ENCODE results near the gene CYB5R3.

Gene CYB5R3

GRCh38 chr22:42649246-42650099 is at the start of gene CYB5R3:
CYB5R3 (minus strand) TSS chr22:42649392; CDS start chr22:42649315, 77 bp downstream.
- Histone ChIP-seq H3K27ac (ENCODE audit: low read depth, low read length) (peak within 1 kb of the TSS; percentile 95), H3K27me3 (ENCODE audit: control insufficient read depth in 1 of 2, insufficient read depth in 2 of 2, low read length in 2 of 2) (no peaks in the 10 kb centered on the region), H3K4me1 (ENCODE audit: insufficient read depth, low read length) (peaks cover 39% of the 10 kb centered on the region), H3K9me3 (ENCODE audit: low read length) (no peaks in the 10 kb centered on the region), H3K9ac (ENCODE audit: low read length) (peak within 1 kb of the TSS; percentile 49), H3K4me3 (ENCODE audit: low read depth in 1 of 2, low read length in 2 of 2) (peak within 1 kb of the TSS; percentile 84 to 96), H3K36me3 (ENCODE audit: insufficient read depth, low read length) (no peaks in the 10 kb centered on the region)

DNA sequence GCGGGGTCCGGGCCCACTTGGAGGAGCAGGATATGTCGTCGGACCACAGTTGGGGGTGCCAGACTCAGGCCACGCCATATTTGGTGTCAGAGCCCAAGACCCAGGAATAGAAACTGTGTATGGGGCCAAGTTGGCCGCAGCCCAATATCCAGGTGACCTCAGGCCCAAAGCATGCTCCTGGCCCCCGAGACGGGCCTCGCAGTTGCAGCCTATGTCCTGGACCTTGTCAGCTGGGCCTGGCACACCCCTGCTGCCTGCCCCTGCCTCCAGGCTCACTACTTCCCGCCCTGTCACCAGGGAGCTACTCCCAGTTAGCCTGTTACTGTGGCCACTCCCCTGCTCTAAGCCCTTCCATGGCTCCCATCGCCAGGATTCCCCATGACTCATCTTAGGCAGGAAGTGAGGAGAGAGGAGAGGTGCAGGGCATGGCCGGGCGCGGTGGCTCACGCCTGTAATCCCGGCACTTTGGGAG is 48.4 kb upstream of the CYB5R3 start:
- H3K27ac ChIP-seq (ENCODE audit: low read depth, low read length), result peak overlapping the region; percentile 80
- no peak overlapping the region for H3K4me3 ChIP-seq (ENCODE audit: low read depth in 1 of 2, low read length in 2 of 2)
- peaks cover 37% of the 10 kb centered on the region for H3K4me1 ChIP-seq (ENCODE audit: insufficient read depth, low read length)
- no peaks in the 10 kb centered on the region for H3K27me3 ChIP-seq (ENCODE audit: control insufficient read depth in 1 of 2, insufficient read depth in 2 of 2, low read length in 2 of 2)
- no peak overlapping the region for H3K9ac ChIP-seq (ENCODE audit: low read length)
- no peaks in the 10 kb centered on the region for H3K9me3 ChIP-seq (ENCODE audit: low read length)
- peaks cover 16% of the 10 kb centered on the region for H3K36me3 ChIP-seq (ENCODE audit: insufficient read depth, low read length)

DNA sequence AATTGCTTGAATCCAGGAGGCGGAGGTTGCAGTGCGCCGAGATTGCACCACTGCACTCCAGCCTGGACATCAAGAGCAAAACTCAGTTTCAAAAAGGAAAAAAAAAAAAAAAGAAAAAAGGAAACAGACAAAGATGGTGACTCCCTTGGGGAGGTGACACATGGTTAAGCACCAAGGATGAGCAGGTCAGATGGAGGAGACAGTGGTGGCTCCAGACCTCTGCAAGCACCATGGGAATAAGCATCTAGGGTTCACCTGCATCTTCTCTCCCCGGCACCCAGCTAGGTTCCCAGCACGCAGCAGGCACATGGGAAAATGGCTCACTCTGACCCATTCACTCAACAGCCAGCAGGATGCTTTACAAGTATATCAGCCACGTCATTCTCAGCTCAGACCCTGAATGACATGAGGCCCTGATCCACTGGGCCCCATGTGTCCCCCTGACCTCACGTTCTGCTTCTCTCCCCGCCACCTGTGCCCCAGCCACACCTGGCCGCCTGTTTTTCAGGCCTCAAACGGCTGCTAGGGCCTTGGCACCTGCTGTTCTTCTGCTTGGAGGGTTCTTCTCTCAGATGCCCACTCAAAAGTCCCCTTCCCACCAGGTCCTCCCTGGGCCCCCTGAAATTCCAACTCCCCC is 47.3 kb upstream of the CYB5R3 start:
- Histone ChIP-seq H3K4me3 (ENCODE audit: low read depth in 1 of 2, low read length in 2 of 2) (no peak overlapping the region), H3K36me3 (ENCODE audit: insufficient read depth, low read length) (peaks cover 16% of the 10 kb centered on the region), H3K27ac (ENCODE audit: low read depth, low read length) (peak overlapping the region; percentile 80), H3K4me1 (ENCODE audit: insufficient read depth, low read length) (peaks cover 43% of the 10 kb centered on the region), H3K9me3 (ENCODE audit: low read length) (no peaks in the 10 kb centered on the region), H3K9ac (ENCODE audit: low read length) (no peak overlapping the region), H3K27me3 (ENCODE audit: control insufficient read depth in 1 of 2, insufficient read depth in 2 of 2, low read length in 2 of 2) (no peaks in the 10 kb centered on the region)

GRCh38 chr22:42695294-42695693 is 46.1 kb upstream of the CYB5R3 start:
- H3K9ac ChIP-seq (ENCODE audit: low read length), result no peak overlapping the region
- peaks cover 43% of the 10 kb centered on the region for H3K4me1 ChIP-seq (ENCODE audit: insufficient read depth, low read length)
- H3K36me3 ChIP-seq (ENCODE audit: insufficient read depth, low read length), result peaks cover 16% of the 10 kb centered on the region
- H3K27ac ChIP-seq (ENCODE audit: low read depth, low read length), result peak overlapping the region; percentile 52
- no peaks in the 10 kb centered on the region for H3K27me3 ChIP-seq (ENCODE audit: control insufficient read depth in 1 of 2, insufficient read depth in 2 of 2, low read length in 2 of 2)
- H3K4me3 ChIP-seq (ENCODE audit: low read depth in 1 of 2, low read length in 2 of 2), result no peak overlapping the region
- no peaks in the 10 kb centered on the region for H3K9me3 ChIP-seq (ENCODE audit: low read length)

- Histone ChIP-seq H3K9me3 (ENCODE audit: low read length) (no peaks in the 10 kb centered on the region), H3K9ac (ENCODE audit: low read length) (no peak overlapping the region), H3K4me1 (ENCODE audit: insufficient read depth, low read length) (peaks cover 52% of the 10 kb centered on the region), H3K36me3 (ENCODE audit: insufficient read depth, low read length) (peaks cover 20% of the 10 kb centered on the region), H3K27ac (ENCODE audit: low read depth, low read length) (no peak overlapping the region), H3K27me3 (ENCODE audit: control insufficient read depth in 1 of 2, insufficient read depth in 2 of 2, low read length in 2 of 2) (no peaks in the 10 kb centered on the region), H3K4me3 (ENCODE audit: low read depth in 1 of 2, low read length in 2 of 2) (no peak overlapping the region)
Measured at GRCh38 chr22:42693763-42694683, 44.8 kb upstream of the CYB5R3 start.

DNA sequence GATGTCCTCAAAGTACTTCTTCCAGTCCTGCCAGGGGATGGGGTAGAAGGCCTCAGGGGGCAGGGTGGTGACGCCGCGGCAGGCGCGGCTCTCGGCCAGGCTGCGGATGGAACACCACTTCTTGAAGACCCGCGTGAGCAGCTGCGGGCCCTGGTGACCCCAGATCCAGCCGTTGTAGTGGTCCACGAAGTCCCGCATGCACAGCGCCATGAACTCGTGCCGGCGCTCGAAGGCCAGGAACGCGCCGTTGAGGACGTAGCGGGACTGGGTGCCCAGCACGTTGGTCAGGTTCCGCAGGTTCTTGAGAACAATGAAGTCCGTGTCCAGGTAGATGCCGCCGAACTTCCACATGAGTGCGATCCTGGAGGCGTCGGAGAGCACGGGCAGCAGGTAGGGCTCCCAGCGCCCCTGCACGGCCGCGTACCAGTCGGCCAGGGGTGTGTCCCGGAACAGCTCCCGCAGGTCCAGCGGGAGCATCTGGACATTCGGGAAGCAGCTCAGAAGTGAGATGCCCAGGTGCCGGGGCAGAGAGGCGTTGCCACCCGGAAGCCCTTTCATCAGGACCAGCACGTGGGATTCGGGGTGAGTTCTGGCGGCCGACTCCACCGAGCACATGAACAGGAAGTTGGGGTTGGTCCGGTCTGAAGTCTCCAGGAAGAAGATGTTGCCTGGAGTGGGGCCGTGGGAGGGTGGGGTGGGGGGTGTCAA is 44.0 kb upstream of the CYB5R3 start:
- H3K9me3 ChIP-seq (ENCODE audit: low read length), result no peaks in the 10 kb centered on the region
- no peak overlapping the region for H3K9ac ChIP-seq (ENCODE audit: low read length)
- H3K36me3 ChIP-seq (ENCODE audit: insufficient read depth, low read length), result peaks cover 20% of the 10 kb centered on the region
- peaks cover 54% of the 10 kb centered on the region for H3K4me1 ChIP-seq (ENCODE audit: insufficient read depth, low read length)
- no peak overlapping the region for H3K4me3 ChIP-seq (ENCODE audit: low read depth in 1 of 2, low read length in 2 of 2)
- no peak overlapping the region for H3K27ac ChIP-seq (ENCODE audit: low read depth, low read length)
- no peaks in the 10 kb centered on the region for H3K27me3 ChIP-seq (ENCODE audit: control insufficient read depth in 1 of 2, insufficient read depth in 2 of 2, low read length in 2 of 2)

- peaks cover 20% of the 10 kb centered on the region for H3K36me3 ChIP-seq (ENCODE audit: insufficient read depth, low read length)
- peak overlapping the region; percentile 19 for H3K27ac ChIP-seq (ENCODE audit: low read depth, low read length)
- H3K4me3 ChIP-seq (ENCODE audit: low read depth in 1 of 2, low read length in 2 of 2), result no peak overlapping the region
- no peaks in the 10 kb centered on the region for H3K9me3 ChIP-seq (ENCODE audit: low read length)
- H3K27me3 ChIP-seq (ENCODE audit: control insufficient read depth in 1 of 2, insufficient read depth in 2 of 2, low read length in 2 of 2), result no peaks in the 10 kb centered on the region
- peaks cover 54% of the 10 kb centered on the region for H3K4me1 ChIP-seq (ENCODE audit: insufficient read depth, low read length)
- no peak overlapping the region for H3K9ac ChIP-seq (ENCODE audit: low read length)
Measured at GRCh38 chr22:42692239-42693054, 43.3 kb upstream of the CYB5R3 start.

DNA sequence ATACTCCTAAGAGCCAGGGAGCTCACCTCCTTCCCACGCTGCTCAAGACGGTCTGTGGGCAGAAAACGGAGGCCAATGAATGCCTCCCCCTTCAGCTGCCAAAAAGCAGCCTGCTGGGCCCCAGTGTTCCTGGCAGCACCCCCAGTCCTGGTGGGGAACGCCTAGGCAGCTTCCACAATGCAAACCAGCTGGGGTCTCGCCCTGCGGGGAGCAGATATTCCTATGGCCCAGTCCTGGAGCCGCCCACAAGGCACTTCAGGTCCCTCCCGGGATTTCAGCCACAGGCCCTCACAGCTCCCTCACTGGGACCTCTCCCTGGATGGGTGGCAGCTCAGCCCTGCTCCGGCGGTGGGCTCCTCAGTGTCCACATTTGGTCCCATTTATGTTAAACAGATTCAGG is 42.2 kb upstream of the CYB5R3 start:
- Histone ChIP-seq H3K4me1 (ENCODE audit: insufficient read depth, low read length) (peaks cover 56% of the 10 kb centered on the region), H3K9me3 (ENCODE audit: low read length) (no peaks in the 10 kb centered on the region), H3K27ac (ENCODE audit: low read depth, low read length) (peak overlapping the region; percentile 80), H3K4me3 (ENCODE audit: low read depth in 1 of 2, low read length in 2 of 2) (no peak overlapping the region), H3K36me3 (ENCODE audit: insufficient read depth, low read length) (peaks cover 20% of the 10 kb centered on the region), H3K27me3 (ENCODE audit: control insufficient read depth in 1 of 2, insufficient read depth in 2 of 2, low read length in 2 of 2) (no peaks in the 10 kb centered on the region), H3K9ac (ENCODE audit: low read length) (no peak overlapping the region)

- Histone ChIP-seq H3K9ac (ENCODE audit: low read length) (peak overlapping the region; percentile 19), H3K36me3 (ENCODE audit: insufficient read depth, low read length) (peaks cover 4% of the 10 kb centered on the region), H3K27ac (ENCODE audit: low read depth, low read length) (peak overlapping the region; percentile 98), H3K27me3 (ENCODE audit: control insufficient read depth in 1 of 2, insufficient read depth in 2 of 2, low read length in 2 of 2) (no peaks in the 10 kb centered on the region), H3K4me1 (ENCODE audit: insufficient read depth, low read length) (peaks cover 73% of the 10 kb centered on the region), H3K9me3 (ENCODE audit: low read length) (no peaks in the 10 kb centered on the region), H3K4me3 (ENCODE audit: low read depth in 1 of 2, low read length in 2 of 2) (peak overlapping the region; percentile 18 to 27)
Measured at GRCh38 chr22:42688241-42689211, 39.3 kb upstream of the CYB5R3 start.
